H1 (cell line): ENCODE measurements around the gene TBC1D3B. TPM values are rescaled to one million over a fixed set of nuclear protein-coding genes. Genes with fewer than 3 reads are reported as not detected.
"Not testable (repeated sequence)": the region's sequence is repeated elsewhere in the genome, so short reads cannot be mapped to it uniquely, and the experiment has no call there.

Experiments
- CTCF ChIA-PET: fragments of 300-600 bp; sonication (Branson Sonifier 250); formaldehyde crosslinking; loops from one replicate; lab custom pipeline; 2021; ENCODE audit not compliant: partially characterized antibody; lab: Charles Lee
- POLR2A ChIA-PET: fragments of 300-600 bp; sonication (Branson Sonifier 250); formaldehyde crosslinking; loops from one replicate; lab custom pipeline; 2021; ENCODE audit warnings: inconsistent platforms; ENCODE audit not compliant: partially characterized antibody; lab: Charles Lee
- DNase-seq, 2 experiments: peaks; one replicate each; pipeline versions ENCODE4 v3.0.0 to v3.0.0-alpha.2; 2010 to 2022; ENCODE audit warnings: low spot score in 2 of 2, low read depth in 1 of 2, mixed read lengths in 1 of 2
- FAIRE-seq: peaks from 2 replicates; lab custom pipeline; 2011; peaks lifted over from hg19 to GRCh38; lab: Jason Lieb, UNC
- H2AFZ ChIP-seq: 2 replicates; pipeline ENCODE4 v1.8.1; 2012; ENCODE audit warnings: low read length, inconsistent platforms
- H2AK5ac ChIP-seq: 2 replicates; pipeline ENCODE4 v1.6.1; 2013; ENCODE audit warnings: low read depth, low read length
- H2BK120ac ChIP-seq: replicated peaks from 2 replicates; pipeline ENCODE3; 2013; ENCODE audit warnings: low read depth, low read length, inconsistent platforms
- H2BK12ac ChIP-seq: 2 replicates; pipeline ENCODE4 v1.6.1; 2013; ENCODE audit warnings: low read depth, low read length
- H2BK15ac ChIP-seq: 2 replicates; pipeline ENCODE4 v1.6.1; 2013; ENCODE audit warnings: low read length
- H2BK20ac ChIP-seq: 2 replicates; pipeline ENCODE4 v1.6.1; 2013; ENCODE audit warnings: low read length
- H2BK5ac ChIP-seq: 2 replicates; pipeline ENCODE4 v1.6.1; 2013; ENCODE audit warnings: low read depth, low read length
- H3K14ac ChIP-seq: 2 replicates; pipeline ENCODE4 v1.6.1; 2013; ENCODE audit warnings: inconsistent platforms; ENCODE audit not compliant: insufficient read length
- H3K18ac ChIP-seq: 2 replicates; pipeline ENCODE4 v1.6.1; 2013; ENCODE audit warnings: low read length; ENCODE audit errors: extremely low read depth
- H3K23ac ChIP-seq: 2 replicates; pipeline ENCODE4 v1.6.1; 2013; ENCODE audit warnings: inconsistent platforms; ENCODE audit not compliant: insufficient read length
- H3K23me2 ChIP-seq: 2 replicates; pipeline ENCODE4 v1.6.1; 2013; ENCODE audit warnings: low read depth, low read length
- H3K27ac ChIP-seq: 2 replicates; pipeline ENCODE4 v1.6.1; 2011; ENCODE audit warnings: low read depth, low read length, inconsistent platforms
- H3K27me3 ChIP-seq, 4 experiments: replicated peaks in 1 of 4; 1 replicate in 1 of 4; 2 replicates in 3 of 4; pipeline versions ENCODE4 v1.6.1 to v1.8.1; 2011 to 2013; ENCODE audit warnings: low read length in 3 of 4, mild to moderate bottlenecking in 3 of 4, inconsistent platforms in 2 of 4, mixed read lengths in 2 of 4, moderate library complexity in 1 of 4; ENCODE audit not compliant: control insufficient read depth in 3 of 4, insufficient read depth in 3 of 4; ENCODE audit errors: extremely low read depth in 1 of 4
- H3K36me3 ChIP-seq, 4 experiments: 2 replicates each; pipeline versions ENCODE4 v1.6.1 to v1.8.1; 2011 to 2013; ENCODE audit warnings: mild to moderate bottlenecking in 4 of 4, low read length in 3 of 4, moderate library complexity in 2 of 4, control low read depth in 1 of 4, inconsistent platforms in 1 of 4; ENCODE audit not compliant: insufficient read depth in 4 of 4, control insufficient read depth in 2 of 4
- H3K4ac ChIP-seq: replicated peaks from 2 replicates; pipeline ENCODE3; 2013; ENCODE audit warnings: low read length, low read depth, mixed read lengths, inconsistent platforms; ENCODE audit not compliant: insufficient read length
- H3K4me1 ChIP-seq, 4 experiments: replicated peaks in 1 of 4; 1 replicate in 1 of 4; 2 replicates in 3 of 4; pipeline versions ENCODE4 v1.6.1 to v1.8.1; 2011 to 2013; ENCODE audit warnings: low read length in 3 of 4, inconsistent platforms in 2 of 4, mixed read lengths in 1 of 4; ENCODE audit not compliant: insufficient read depth in 4 of 4, control insufficient read depth in 3 of 4
- H3K4me2 ChIP-seq, 2 experiments: 2 replicates each; pipeline versions ENCODE4 v1.6.1 to v1.8.1; 2011 to 2013; ENCODE audit warnings: low read depth in 2 of 2, low read length in 2 of 2, control low read depth in 1 of 2, inconsistent platforms in 1 of 2, mild to moderate bottlenecking in 1 of 2; ENCODE audit not compliant: insufficient read depth in 1 of 2
- H3K4me3 ChIP-seq, 4 experiments: fragments of 200-600, 300-600 bp in 1 of 4; sonication (generic), shearing (Covaris generic), sonication (Bioruptor Twin) in 1 of 4; 2 replicates each; pipeline versions ENCODE4 v1.5.1 to v1.8.1; 2011 to 2016; ENCODE audit warnings: low read length in 4 of 4, low read depth in 3 of 4, control low read depth in 2 of 4, inconsistent platforms in 2 of 4, mild to moderate bottlenecking in 2 of 4, mixed read lengths in 1 of 4, moderate library complexity in 1 of 4; ENCODE audit not compliant: insufficient read depth in 2 of 4; ENCODE audit errors: extremely low read depth in 1 of 4
- H3K56ac ChIP-seq: replicated peaks from 2 replicates; pipeline ENCODE3; 2013; ENCODE audit warnings: low read depth, mild to moderate bottlenecking, mixed read lengths, low read length, inconsistent platforms; ENCODE audit not compliant: insufficient read length
- H3K79me1 ChIP-seq: 2 replicates; pipeline ENCODE4 v1.6.1; 2013; ENCODE audit warnings: low read depth, low read length, control low read depth
- H3K79me2 ChIP-seq, 2 experiments: 2 replicates each; pipeline versions ENCODE4 v1.6.1 to v1.8.1; 2012 to 2013; ENCODE audit warnings: low read length in 2 of 2, mild to moderate bottlenecking in 2 of 2, inconsistent platforms in 1 of 2; ENCODE audit not compliant: insufficient read depth in 2 of 2, control insufficient read depth in 1 of 2
- H3K9ac ChIP-seq, 4 experiments: replicated peaks in 1 of 4; 1 replicate in 1 of 4; 2 replicates in 3 of 4; pipeline versions ENCODE4 v1.6.1 to v1.8.1; 2011 to 2013; ENCODE audit warnings: low read depth in 3 of 4, low read length in 3 of 4, control low read depth in 2 of 4, mild to moderate bottlenecking in 2 of 4, moderate library complexity in 2 of 4, inconsistent platforms in 1 of 4; ENCODE audit errors: extremely low read depth in 1 of 4
- H3K9me3 ChIP-seq, 2 experiments: 2 replicates each; pipeline versions ENCODE4 v1.6.1 to v1.8.1; 2012 to 2013; ENCODE audit warnings: mild to moderate bottlenecking in 2 of 2, moderate library complexity in 2 of 2, control low read depth in 1 of 2, inconsistent platforms in 1 of 2, low read depth in 1 of 2, low read length in 1 of 2, mixed read lengths in 1 of 2; ENCODE audit not compliant: insufficient read depth in 2 of 2
- H4K20me1 ChIP-seq, 2 experiments: replicated peaks in 1 of 2; 2 replicates each; pipeline versions ENCODE3 to v1.8.1; 2011 to 2013; ENCODE audit warnings: inconsistent platforms in 2 of 2, low read length in 2 of 2, mild to moderate bottlenecking in 1 of 2; ENCODE audit not compliant: insufficient read depth in 2 of 2, control insufficient read depth in 1 of 2
- H4K5ac ChIP-seq: 2 replicates; pipeline ENCODE4 v1.6.1; 2013; ENCODE audit warnings: low read length, low read depth, mixed read lengths, inconsistent platforms; ENCODE audit not compliant: insufficient read length
- H4K8ac ChIP-seq: 2 replicates; pipeline ENCODE4 v1.8.0; 2013; ENCODE audit warnings: mild to moderate bottlenecking, moderate library complexity, low read length, inconsistent platforms; ENCODE audit not compliant: insufficient read depth; ENCODE audit errors: extremely low read depth
- H4K91ac ChIP-seq: replicated peaks from 2 replicates; pipeline ENCODE3; 2013; ENCODE audit warnings: low read length, mixed read lengths, inconsistent platforms; ENCODE audit not compliant: insufficient read length
- BACH1 ChIP-seq: IDR thresholded peaks from 2 replicates; pipeline ENCODE4 v1.6.1; 2012; ENCODE audit warnings: low read length, improper control_type of control experiment
- CBX8 ChIP-seq: fragments of 300-800, 300-1000 bp; sonication (generic); IDR thresholded peaks from 2 replicates; pipeline ENCODE4 v1.7.1; 2016; ENCODE audit warnings: low read depth, low read length, borderline replicate concordance
- MAFK ChIP-seq: IDR thresholded peaks from 2 replicates; pipeline ENCODE4 v1.6.1; 2012; ENCODE audit warnings: low read depth, mild to moderate bottlenecking, improper control_type of control experiment, low read length
- NANOG ChIP-seq: IDR thresholded peaks from 2 replicates; pipeline ENCODE4 v1.6.1; 2011; ENCODE audit warnings: low read length, low read depth, mild to moderate bottlenecking, inconsistent platforms; ENCODE audit not compliant: insufficient read depth, poor library complexity, severe bottlenecking
- RAD21 ChIP-seq, 2 experiments: IDR thresholded peaks in 1 of 2; conservative IDR thresholded peaks in 1 of 2; 2 replicates each; pipeline ENCODE4 v1.6.1; 2011; ENCODE audit warnings: low read depth in 2 of 2, low read length in 2 of 2, improper control_type of control experiment in 1 of 2, inconsistent platforms in 1 of 2, mild to moderate bottlenecking in 1 of 2, moderate library complexity in 1 of 2
- SP2 ChIP-seq: IDR thresholded peaks from 2 replicates; pipeline ENCODE4 v1.6.1; 2012; ENCODE audit warnings: mild to moderate bottlenecking, low read length, inconsistent platforms
- TBP ChIP-seq: IDR thresholded peaks from 2 replicates; pipeline ENCODE4 v1.6.1; 2011; ENCODE audit warnings: low read depth, low read length, improper control_type of control experiment
- WGBS, 2 experiments: shearing (Covaris generic) in 1 of 2; methylation state at CpG; one replicate each; pipeline versions ENCODE4 v1.1.6 to v1.1.7; 2013 to 2015; ENCODE audit warnings: low lambda C conversion rate in 2 of 2, mixed read lengths in 2 of 2, inconsistent platforms in 1 of 2, low coverage in 1 of 2, missing lambda C conversion rate in 1 of 2; ENCODE audit not compliant: insufficient replicate concordance in 2 of 2, insufficient coverage in 1 of 2, insufficient read length in 1 of 2; ENCODE audit errors: extremely low coverage in 1 of 2, missing lambda C conversion rate in 1 of 2; 5-methylcytosine and 5-hydroxymethylcytosine counted together
- polyA plus RNA-seq, 7 experiments: library from polyadenylated mRNA; depleted of rRNA in 3 of 7; stranded (reverse) in 5 of 7; unstranded in 2 of 7; fragments of >200 nt in 5 of 7; fragments of 200-250 nt in 2 of 7; gene quantifications; 1 replicate in 5 of 7; 2 replicates in 1 of 7; 4 replicates in 1 of 7; pipeline versions ENCODE4 v1.2.1 to v1.2.3, GENCODE V29; 2011 to 2013; ENCODE audit warnings: missing spikeins in 2 of 7, mixed read lengths in 2 of 7
- total RNA-seq: library from RNA; stranded (reverse); fragmentation: NEBNext Ultra II Directional; extraction: Animal tissue kit (Norgen Biotek cat#: 25700); gene quantifications from 2 replicates; pipeline ENCODE4 v1.2.1, GENCODE V29; 2021
- TF ChIP-seq, protein P1 (sequence below): IDR thresholded peaks from 2 replicates; pipeline ENCODE4 v1.6.1; 2011; ENCODE audit warnings: low read length, improper control_type of control experiment

TBC1D3B gene
- total and polyA plus RNA-seq, 2 of the 8 experiments (the other 6 are each of a cell fraction or from before 2014, with no cell fraction given) = 0.54 to 6.2 TPM

- TF ChIP-seq, protein P1, sequence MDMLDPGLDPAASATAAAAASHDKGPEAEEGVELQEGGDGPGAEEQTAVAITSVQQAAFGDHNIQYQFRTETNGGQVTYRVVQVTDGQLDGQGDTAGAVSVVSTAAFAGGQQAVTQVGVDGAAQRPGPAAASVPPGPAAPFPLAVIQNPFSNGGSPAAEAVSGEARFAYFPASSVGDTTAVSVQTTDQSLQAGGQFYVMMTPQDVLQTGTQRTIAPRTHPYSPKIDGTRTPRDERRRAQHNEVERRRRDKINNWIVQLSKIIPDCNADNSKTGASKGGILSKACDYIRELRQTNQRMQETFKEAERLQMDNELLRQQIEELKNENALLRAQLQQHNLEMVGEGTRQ = no peak
- TF ChIP-seq TBP = no peak
- TF ChIP-seq MAFK = no peak
- no peak for TF ChIP-seq RAD21 (IDR thresholded peaks at IDR 0.05 in 1 of 2, conservative IDR thresholded peaks at IDR 0.05 in 1 of 2; ENCODE audit: low read depth in 2 of 2, low read length in 2 of 2)
- TF ChIP-seq NANOG = no peak
- TF ChIP-seq CBX8 = no peak
- TF ChIP-seq BACH1 = no peak
- no peak for TF ChIP-seq SP2
Measured at GRCh38 chr17:36193216-36193775, 16.9 kb upstream of the TBC1D3B start (continued).

- H3K4me3 ChIP-seq, H3K4me1 ChIP-seq, H2AFZ ChIP-seq, H3K27me3 ChIP-seq, H3K4me2 ChIP-seq, DNase-seq, FAIRE-seq, H4K5ac ChIP-seq, H3K4ac ChIP-seq, H3K23ac ChIP-seq, H3K18ac ChIP-seq, H2BK20ac ChIP-seq, H3K9ac ChIP-seq, H3K14ac ChIP-seq, H2BK5ac ChIP-seq, H4K20me1 ChIP-seq, H2BK15ac ChIP-seq, H2AK5ac ChIP-seq, H3K79me2 ChIP-seq, H3K36me3 ChIP-seq, H2BK12ac ChIP-seq, H3K9me3 ChIP-seq, H3K27ac ChIP-seq, H3K56ac ChIP-seq, H3K23me2 ChIP-seq, H2BK120ac ChIP-seq, POLR2A ChIA-PET, H4K91ac ChIP-seq, H4K8ac ChIP-seq, H3K79me1 ChIP-seq: not testable (repeated sequence)
- CTCF ChIA-PET = interaction anchor here (0.6 kb wide), 1 partner anchor 288 kb away, joined by 3 read pairs; no protein-coding TSS in a partner anchor
- WGBS, 2 experiments = 89% methylated on average over 9 of the region's 9 CpGs; no CpG with 5 or more reads in 1 of the 2 experiments
Measured at GRCh38 chr17:36190549-36191330, 14.3 kb upstream of the TBC1D3B start.
